Endothelial cell of umbilical vein (primary cell): ENCODE results near the gene CA11. TPM values are rescaled to one million over a fixed set of nuclear protein-coding genes. Genes with fewer than 3 reads are reported as not detected.

Experiments used
- BruUV-seq: library from RNA; stranded (reverse); fragments of 400-500 nt; replicated peaks from 2 replicates; lab custom pipeline; 2021; lab: Mats Ljungman, UMichigan
- CTCF ChIA-PET: fragments of 300-600, 350-600 bp; sonication (Branson Sonifier 250); formaldehyde crosslinking; loops from one replicate; lab custom pipeline; 2021; ENCODE audit warnings: antibody characterized with exemption, inconsistent platforms; lab: Charles Lee
- POLR2A ChIA-PET: fragments of 300-600, 350-600 bp; sonication (Branson Sonifier 250); formaldehyde crosslinking; loops from one replicate; lab custom pipeline; 2021; ENCODE audit warnings: antibody characterized with exemption, inconsistent platforms; lab: Charles Lee
- DNase-seq: peaks from one replicate; pipeline ENCODE4 v3.0.0-alpha.2; 2011; ENCODE audit warnings: low read depth, low spot score
- FAIRE-seq: peaks from 2 replicates; lab custom pipeline; 2011; peaks lifted over from hg19 to GRCh38; lab: Jason Lieb, UNC
- H2AFZ ChIP-seq: 2 replicates; pipeline ENCODE4 v1.6.0; 2012; ENCODE audit warnings: low read depth, low read length, control low read depth, inconsistent platforms
- H3K27ac ChIP-seq: 2 replicates; pipeline ENCODE4 v1.5.1; 2011; ENCODE audit warnings: low read depth, mild to moderate bottlenecking, control low read depth, low read length, moderate library complexity; ENCODE audit not compliant: insufficient read depth
- H3K27me3 ChIP-seq, 2 experiments: 2 replicates each; pipeline versions ENCODE4 v1.6.0 to v1.6.1; 2011; ENCODE audit warnings: low read length in 2 of 2, mixed read lengths in 1 of 2; ENCODE audit not compliant: control insufficient read depth in 2 of 2, insufficient read depth in 2 of 2
- H3K36me3 ChIP-seq, 2 experiments: 2 replicates in 1 of 2; 3 replicates in 1 of 2; pipeline ENCODE4 v1.5.1; 2011; ENCODE audit warnings: low read length in 2 of 2, mild to moderate bottlenecking in 1 of 2, moderate library complexity in 1 of 2; ENCODE audit not compliant: control insufficient read depth in 2 of 2, insufficient read depth in 2 of 2; ENCODE audit errors: extremely low read depth in 1 of 2
- H3K4me1 ChIP-seq: 3 replicates; pipeline ENCODE4 v1.5.1; 2011; ENCODE audit warnings: mild to moderate bottlenecking, low read length; ENCODE audit not compliant: control insufficient read depth, insufficient read depth; ENCODE audit errors: extremely low read depth
- H3K4me2 ChIP-seq: 2 replicates; pipeline ENCODE4 v1.6.1; 2011; ENCODE audit warnings: low read length, control low read depth, mixed read lengths; ENCODE audit not compliant: insufficient read depth
- H3K4me3 ChIP-seq, 3 experiments: fragments of 200-600 bp in 1 of 3; sonication (generic), shearing (Covaris generic) in 1 of 3; replicated peaks in 1 of 3; 2 replicates each; pipeline ENCODE4 v1.5.1; 2011 to 2016; ENCODE audit warnings: control low read depth in 3 of 3, low read length in 3 of 3, mild to moderate bottlenecking in 2 of 3, inconsistent platforms in 1 of 3, low read depth in 1 of 3, moderate library complexity in 1 of 3; ENCODE audit not compliant: insufficient read depth in 1 of 3
- H3K79me2 ChIP-seq: 2 replicates; pipeline ENCODE4 v1.6.0; 2012; ENCODE audit warnings: low read length, inconsistent platforms; ENCODE audit not compliant: control insufficient read depth, insufficient read depth
- H3K9ac ChIP-seq: replicated peaks from 2 replicates; pipeline ENCODE3; 2011; ENCODE audit warnings: low read length, control low read depth; ENCODE audit not compliant: insufficient read depth; ENCODE audit errors: extremely low read depth
- H3K9me1 ChIP-seq: replicated peaks from 3 replicates; pipeline ENCODE4 v1.6.0; 2011; ENCODE audit warnings: mild to moderate bottlenecking, low read length; ENCODE audit not compliant: control insufficient read depth, insufficient read depth; ENCODE audit errors: extremely low read depth
- H3K9me3 ChIP-seq: replicated peaks from 2 replicates; pipeline ENCODE4 v1.5.1; 2012; ENCODE audit warnings: low read length, inconsistent platforms; ENCODE audit not compliant: control insufficient read depth, insufficient read depth
- H4K20me1 ChIP-seq: replicated peaks from 2 replicates; pipeline ENCODE3; 2011; ENCODE audit warnings: mild to moderate bottlenecking, low read length; ENCODE audit not compliant: control insufficient read depth, insufficient read depth; ENCODE audit errors: extremely low read depth
- CTCF ChIP-seq, 2 donors: IDR thresholded peaks; 1 replicate in 1 of 2; 2 replicates in 1 of 2; pipeline ENCODE4 v1.5.1; 2011; ENCODE audit warnings: low read length in 2 of 2, mild to moderate bottlenecking in 2 of 2, moderate library complexity in 2 of 2, control low read depth in 1 of 2, inconsistent platforms in 1 of 2, low read depth in 1 of 2; ENCODE audit not compliant: insufficient read depth in 1 of 2; ENCODE audit errors: extremely low read depth in 1 of 2
- EZH2 ChIP-seq: IDR thresholded peaks from 2 replicates; pipeline ENCODE4 v1.6.1; 2012; ENCODE audit warnings: borderline replicate concordance, low read depth, mild to moderate bottlenecking, moderate library complexity, low read length, inconsistent platforms; ENCODE audit not compliant: severe bottlenecking
- FOS ChIP-seq: IDR thresholded peaks from 2 replicates; pipeline ENCODE4 v1.6.1; 2011; ENCODE audit warnings: mild to moderate bottlenecking, low read length, moderate library complexity, borderline replicate concordance; ENCODE audit not compliant: insufficient read depth
- GATA2 ChIP-seq: IDR thresholded peaks from 2 replicates; pipeline ENCODE4 v1.7.0; 2011; ENCODE audit warnings: low read depth, mild to moderate bottlenecking, moderate library complexity, mixed read lengths, low read length; ENCODE audit not compliant: insufficient read length, insufficient read depth
- JUN ChIP-seq: IDR thresholded peaks from 2 replicates; pipeline ENCODE4 v1.6.1; 2011; ENCODE audit warnings: borderline replicate concordance, low read depth; ENCODE audit not compliant: insufficient read length, insufficient read depth
- MAX ChIP-seq: IDR thresholded peaks from 2 replicates; pipeline ENCODE4 v1.6.1; 2011; ENCODE audit not compliant: insufficient read depth, insufficient read length
- MYC ChIP-seq: IDR thresholded peaks from one replicate; pipeline ENCODE4 v1.6.1; 2011; ENCODE audit warnings: mild to moderate bottlenecking, low read depth, low read length
- POLR2A ChIP-seq: IDR thresholded peaks from 2 replicates; pipeline ENCODE4 v1.6.1; 2012; ENCODE audit warnings: low read depth, mild to moderate bottlenecking, control low read depth, low read length
- POLR2AphosphoS5 ChIP-seq: IDR thresholded peaks from 2 replicates; pipeline ENCODE4 v1.6.1; 2012; ENCODE audit warnings: low read depth, mild to moderate bottlenecking, control low read depth, low read length, moderate library complexity; ENCODE audit not compliant: insufficient read depth
- dilution Hi-C: fragments of 300-500 bp; cut with MboI; formaldehyde crosslinking; loops from one replicate; pipeline ENCODE4 v1.15.0; 2019; ENCODE audit warnings: low sequenced_read_pairs; ENCODE audit not compliant: extremely low pct_ligation_motif_present
- intact Hi-C: fragments of 100-400 bp; cut with micrococcal nuclease; formaldehyde crosslinking; loops from one replicate; pipeline ENCODE4 v1.10.0; 2022
- polyA plus RNA-seq, 4 experiments: library from polyadenylated mRNA; depleted of rRNA in 3 of 4; stranded (reverse) in 3 of 4; unstranded in 1 of 4; fragments of >200 nt; gene quantifications; 2 replicates each; pipeline versions ENCODE4 v1.2.1 to v1.2.3, GENCODE V29; 2011 to 2012; ENCODE audit warnings: missing spikeins in 1 of 4
- total RNA-seq: library from RNA; stranded (reverse); gene quantifications from 2 replicates; pipeline ENCODE4 v1.2.3, GENCODE V29; 2021

The CA11 gene
- total and polyA plus RNA-seq, 2 donors (not counting 3 experiments of a cell fraction or from before 2014, with no cell fraction given), result 2.8 to 4.7 TPM

- peak overlapping the region in 1 of 3 experiments; percentile 40 for H3K4me3 ChIP-seq
- dilution Hi-C loops (no loop called here), intact Hi-C loops (no loop called here)
- no peaks in the 10 kb centered on the region for H3K36me3 ChIP-seq
- CTCF ChIA-PET, result interaction anchor here (0.8 to 2.7 kb wide), 21 partner anchors 12 to 326 kb away, joined by 3 to 41 read pairs (median 11); partner anchors contain the start of genes HSD17B14, IZUMO1, NTN5 and RPL18
- no peaks in the 10 kb centered on the region for H3K9me3 ChIP-seq
- no peaks in the 10 kb centered on the region for H4K20me1 ChIP-seq
- H3K27ac ChIP-seq, result no peak overlapping the region
- peaks cover 0 to 2% of the 10 kb centered on the region in 2 experiments for H3K27me3 ChIP-seq
- POLR2A ChIA-PET, result interaction anchor here (1.1 to 1.7 kb wide), 3 partner anchors 26 to 102 kb away, joined by 3 to 7 read pairs (median 3); partner anchors contain the start of genes IZUMO1, RPL18 and SPHK2
- H3K9ac ChIP-seq, result no peak overlapping the region
- BruUV-seq, result no TSS peak
- DNase-seq, result peak; percentile 74
- no peak overlapping the region for H3K4me2 ChIP-seq
- no peaks in the 10 kb centered on the region for H3K79me2 ChIP-seq
- TF ChIP-seq POLR2A (no peak), GATA2 (no peak)
- H2AFZ ChIP-seq, result peak overlapping the region; percentile 58
- peaks cover 9% of the 10 kb centered on the region for H3K4me1 ChIP-seq
- FAIRE-seq, result peak; percentile 70
- no peaks in the 10 kb centered on the region for H3K9me1 ChIP-seq
Measured at GRCh38 chr19:48644839-48645619, 958 bp downstream of the CA11 start.

- BruUV-seq, result no TSS peak
- Histone ChIP-seq H3K9me1 (no peaks in the 10 kb centered on the region), H2AFZ (no peak overlapping the region), H4K20me1 (no peaks in the 10 kb centered on the region), H3K4me2 (no peak overlapping the region), H3K36me3 (no peaks in the 10 kb centered on the region), H3K4me1 (peaks cover 5% of the 10 kb centered on the region), H3K9ac (no peak overlapping the region), H3K27me3 (peaks cover 2% of the 10 kb centered on the region in 2 experiments), H3K27ac (no peak overlapping the region), H3K4me3 (no peak overlapping the region), H3K79me2 (no peaks in the 10 kb centered on the region), H3K9me3 (no peaks in the 10 kb centered on the region)
- no peak for DNase-seq
- POLR2A ChIA-PET, result interaction anchor here (0.6 to 1.1 kb wide), 3 partner anchors 19 to 1325 kb away, joined by 3 to 7 read pairs (median 3); partner anchors contain the start of genes RPL18 and SPHK2
- FAIRE-seq, result no peak
- intact Hi-C loops, result no loop called here
- dilution Hi-C loops, result no loop called here
- CTCF ChIA-PET, result interaction anchor here (2.0 to 2.7 kb wide), 5 partner anchors 30 to 326 kb away, joined by 15 to 41 read pairs (median 18); partner anchors contain the start of gene NTN5
- TF ChIP-seq POLR2AphosphoS5 (no peak), EZH2 (no peak), MAX (no peak), CTCF (IDR thresholded peaks at IDR 0.05; ENCODE audit: extremely low read depth in 1 of 2, insufficient read depth in 1 of 2, low read depth in 1 of 2, low read length in 2 of 2) (no peak), MYC (no peak), GATA2 (no peak), POLR2A (no peak), JUN (no peak), FOS (no peak)
Measured at GRCh38 chr19:48644355-48644754, 1.6 kb downstream of the CA11 start.
